Smooth muscle cell (in vitro differentiated cells): ENCODE results near the gene SLC25A4. TPM values are rescaled to one million over a fixed set of nuclear protein-coding genes. Genes with fewer than 3 reads are reported as not detected.

Experiments
- DNase-seq: peaks from one replicate; lab custom pipeline; 2025; ENCODE audit not compliant: unreplicated experiment; lab: John Stamatoyannopoulos, UW
- H2AFZ ChIP-seq: fragments of 200-600 bp; sonication (generic); 2 replicates; pipeline ENCODE4 v1.6.0; 2016; ENCODE audit warnings: antibody characterized with exemption, low read depth, mild to moderate bottlenecking
- H3F3A ChIP-seq: fragments of 200-600 bp; sonication (generic); 2 replicates; pipeline ENCODE4 v1.6.0; 2017; ENCODE audit warnings: antibody characterized with exemption, low read depth
- H3K27ac ChIP-seq: fragments of 200-600 bp; sonication (generic); 2 replicates; pipeline ENCODE4 v1.5.1; 2016; ENCODE audit warnings: low read depth, mild to moderate bottlenecking
- H3K27me3 ChIP-seq: fragments of 200-600 bp; sonication (generic); 2 replicates; pipeline ENCODE4 v1.6.1; 2016; ENCODE audit warnings: low read depth, mild to moderate bottlenecking
- H3K36me3 ChIP-seq: fragments of 200-600 bp; sonication (generic); 2 replicates; pipeline ENCODE4 v1.5.1; 2016; ENCODE audit warnings: low read depth
- H3K4me1 ChIP-seq: fragments of 200-600 bp; sonication (generic); 2 replicates; pipeline ENCODE4 v1.5.1; 2016; ENCODE audit warnings: low read depth
- H3K4me2 ChIP-seq: fragments of 200-600 bp; sonication (generic); 2 replicates; pipeline ENCODE4 v1.6.0; 2016; ENCODE audit warnings: mild to moderate bottlenecking
- H3K4me3 ChIP-seq: fragments of 200-600 bp; sonication (generic); 2 replicates; pipeline ENCODE4 v1.5.1; 2016; ENCODE audit warnings: mild to moderate bottlenecking
- H3K79me2 ChIP-seq: fragments of 200-600 bp; sonication (generic); 2 replicates; pipeline ENCODE4 v1.6.0; 2016; ENCODE audit warnings: low read depth, mild to moderate bottlenecking
- H3K9ac ChIP-seq: fragments of 200-600 bp; sonication (generic); 2 replicates; pipeline ENCODE4 v1.6.0; 2016; ENCODE audit warnings: low read depth
- H3K9me3 ChIP-seq: fragments of 200-600 bp; sonication (generic); replicated peaks from 2 replicates; pipeline ENCODE4 v1.5.1; 2016; ENCODE audit warnings: low read depth
- H4K20me1 ChIP-seq: fragments of 200-600 bp; sonication (generic); 2 replicates; pipeline ENCODE4 v1.6.0; 2016; ENCODE audit warnings: low read depth
- WGBS: methylation state at CpG from one replicate; pipeline ENCODE4 v1.1.7; 2016; ENCODE audit warnings: low lambda C conversion rate; 5-methylcytosine and 5-hydroxymethylcytosine counted together
- polyA plus RNA-seq: library from polyadenylated mRNA; unstranded; fragments of >200 nt; fragmentation: Nextera tagmentation; extraction: Ambion mirVana; gene quantifications from 2 replicates; pipeline ENCODE4 v1.2.1, GENCODE V29; 2016
- total RNA-seq: library from RNA; depleted of rRNA; stranded (reverse); fragments of >200 nt; gene quantifications from 2 replicates; pipeline ENCODE4 v1.2.3, GENCODE V29; 2014
- TF ChIP-seq, protein P1 (sequence below): fragments of 200-600 bp; sonication (generic); IDR thresholded peaks from 2 replicates; pipeline ENCODE4 v1.5.1; 2017; ENCODE audit warnings: borderline replicate concordance, mild to moderate bottlenecking, antibody characterized with exemption; ENCODE audit not compliant: insufficient read depth, poor library complexity, severe bottlenecking

The SLC25A4 gene
- total and polyA plus RNA-seq, 2 experiments from 2014 or later = 16.0 to 19.0 TPM

DNA sequence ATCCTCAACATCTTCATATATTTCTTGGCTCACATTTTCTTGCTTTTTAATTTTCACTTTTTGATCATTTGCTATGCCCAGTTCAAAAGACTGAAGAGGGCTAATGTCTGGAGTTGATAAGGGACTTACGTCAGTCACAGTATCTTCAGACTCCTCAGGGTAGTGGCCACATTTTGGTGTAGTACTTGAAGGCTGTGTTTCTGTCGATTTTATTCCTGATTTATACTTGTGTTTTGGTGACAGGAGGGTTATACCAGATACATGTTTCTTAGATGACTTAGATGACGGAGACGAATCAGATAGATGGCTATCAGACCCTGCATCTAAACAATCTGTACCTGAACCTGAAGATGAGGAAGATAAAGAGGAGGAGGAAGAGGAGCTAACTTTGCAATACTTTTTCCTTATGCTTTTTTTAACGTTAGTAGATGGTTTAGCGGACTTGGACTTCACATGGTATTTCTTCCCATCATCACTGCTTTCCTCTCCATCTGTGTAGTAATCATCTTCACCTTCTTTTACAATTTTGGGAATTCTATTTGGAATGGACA lies 47.3 kb downstream of the SLC25A4 start:
- Histone ChIP-seq H3K4me2 (no peak overlapping the region), H3K27ac (no peak overlapping the region)

DNA sequence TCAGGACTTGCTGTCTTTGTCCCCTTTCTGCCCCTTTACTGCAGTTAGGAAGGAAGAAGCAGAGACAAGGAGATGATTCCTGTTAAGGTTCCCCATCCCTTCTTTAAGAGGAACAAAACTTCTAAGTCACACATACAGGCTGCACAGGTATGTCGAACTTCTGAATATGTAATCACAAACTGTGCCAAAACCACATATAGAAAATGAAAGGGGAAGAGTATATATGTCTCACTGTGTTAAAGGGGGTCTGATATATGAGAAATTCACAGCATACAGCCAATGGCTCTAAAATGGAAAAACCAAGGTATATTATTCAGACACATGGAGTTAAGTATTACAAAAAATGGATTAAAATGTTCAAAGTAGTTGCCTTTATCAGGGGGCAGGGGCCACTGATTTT lies 49.0 kb downstream of the SLC25A4 start:
- H3K36me3 ChIP-seq = peaks cover 12% of the 10 kb centered on the region
- H3K79me2 ChIP-seq = peaks cover 20% of the 10 kb centered on the region
- H3F3A ChIP-seq = no peaks in the 10 kb centered on the region
- TF ChIP-seq, protein P1, sequence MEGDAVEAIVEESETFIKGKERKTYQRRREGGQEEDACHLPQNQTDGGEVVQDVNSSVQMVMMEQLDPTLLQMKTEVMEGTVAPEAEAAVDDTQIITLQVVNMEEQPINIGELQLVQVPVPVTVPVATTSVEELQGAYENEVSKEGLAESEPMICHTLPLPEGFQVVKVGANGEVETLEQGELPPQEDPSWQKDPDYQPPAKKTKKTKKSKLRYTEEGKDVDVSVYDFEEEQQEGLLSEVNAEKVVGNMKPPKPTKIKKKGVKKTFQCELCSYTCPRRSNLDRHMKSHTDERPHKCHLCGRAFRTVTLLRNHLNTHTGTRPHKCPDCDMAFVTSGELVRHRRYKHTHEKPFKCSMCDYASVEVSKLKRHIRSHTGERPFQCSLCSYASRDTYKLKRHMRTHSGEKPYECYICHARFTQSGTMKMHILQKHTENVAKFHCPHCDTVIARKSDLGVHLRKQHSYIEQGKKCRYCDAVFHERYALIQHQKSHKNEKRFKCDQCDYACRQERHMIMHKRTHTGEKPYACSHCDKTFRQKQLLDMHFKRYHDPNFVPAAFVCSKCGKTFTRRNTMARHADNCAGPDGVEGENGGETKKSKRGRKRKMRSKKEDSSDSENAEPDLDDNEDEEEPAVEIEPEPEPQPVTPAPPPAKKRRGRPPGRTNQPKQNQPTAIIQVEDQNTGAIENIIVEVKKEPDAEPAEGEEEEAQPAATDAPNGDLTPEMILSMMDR = no peak
- no peak overlapping the region for H2AFZ ChIP-seq
- H3K4me1 ChIP-seq = no peaks in the 10 kb centered on the region
- no peak overlapping the region for H3K4me2 ChIP-seq
- H3K9me3 ChIP-seq = no peaks in the 10 kb centered on the region
- 94% methylated on average over 1 of the region's 1 CpG for WGBS
- DNase-seq = no peak
- no peak overlapping the region for H3K9ac ChIP-seq
- H3K27me3 ChIP-seq = no peaks in the 10 kb centered on the region
- no peak overlapping the region for H3K27ac ChIP-seq
- H4K20me1 ChIP-seq = peaks cover 8% of the 10 kb centered on the region
- H3K4me3 ChIP-seq = no peak overlapping the region

More for the DNA sequence above, 47.3 kb downstream of the SLC25A4 start:
- Histone ChIP-seq H3K27me3 (no peaks in the 10 kb centered on the region), H3K36me3 (peaks cover 12% of the 10 kb centered on the region), H3K4me3 (no peak overlapping the region), H2AFZ (no peak overlapping the region), H3K9ac (no peak overlapping the region), H3K4me1 (no peaks in the 10 kb centered on the region), H3K9me3 (no peaks in the 10 kb centered on the region), H4K20me1 (peaks cover 19% of the 10 kb centered on the region), H3K79me2 (peaks cover 21% of the 10 kb centered on the region), H3F3A (no peaks in the 10 kb centered on the region)
- TF ChIP-seq, protein P1 = no peak
- WGBS = 90% methylated on average over 6 of the region's 6 CpGs
- no peak for DNase-seq

DNA sequence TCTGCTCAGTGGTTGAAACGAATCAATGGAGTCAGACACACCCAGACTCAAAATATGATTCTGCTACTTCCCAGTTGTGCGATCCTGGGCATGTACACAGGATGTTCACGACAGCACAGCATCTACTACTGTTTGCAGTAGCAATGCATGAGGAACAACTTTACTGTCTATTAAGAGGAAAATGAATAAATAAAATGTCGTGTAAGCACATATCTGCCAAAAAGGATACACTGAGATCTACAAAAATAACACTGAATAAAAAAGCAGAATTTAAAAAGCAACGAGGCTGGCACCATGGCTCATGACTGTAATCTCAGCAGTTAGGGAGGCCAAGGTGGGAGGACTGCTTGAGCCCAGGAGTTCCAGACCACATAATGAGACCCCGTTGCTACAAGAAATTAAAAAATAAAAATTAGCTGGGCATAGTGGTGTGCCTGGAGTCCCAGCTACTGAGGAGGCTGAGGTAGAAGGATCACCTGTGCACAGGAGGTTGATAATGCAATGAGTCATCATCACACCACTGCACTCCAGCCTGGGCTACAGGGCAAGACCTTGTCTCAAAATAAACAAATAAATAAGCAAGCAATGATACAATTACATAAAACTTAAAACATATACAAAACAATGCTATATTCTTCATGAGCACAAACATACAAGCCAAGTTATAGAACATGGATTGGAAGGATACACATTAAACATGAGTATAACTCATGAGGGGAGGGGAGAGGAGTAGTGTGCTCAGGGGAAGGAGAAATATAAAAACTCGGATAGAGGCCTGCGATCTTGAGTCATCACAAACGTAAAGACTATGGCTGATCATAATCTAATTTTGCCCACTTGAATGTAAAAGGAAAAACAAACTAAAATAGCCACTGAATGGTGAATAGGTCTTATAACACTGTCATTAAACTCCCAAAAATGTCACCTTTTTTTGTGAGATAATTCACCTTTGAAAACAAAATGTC lies 52.1 kb downstream of the SLC25A4 start:
- TF ChIP-seq, protein P1 = no peak
- H3K9ac ChIP-seq = no peak overlapping the region
- no peaks in the 10 kb centered on the region for H3K4me1 ChIP-seq
- H2AFZ ChIP-seq = no peak overlapping the region
- H3K27me3 ChIP-seq = no peaks in the 10 kb centered on the region
- WGBS = 92% methylated on average over 9 of the region's 9 CpGs
- no peak overlapping the region for H3K27ac ChIP-seq
- H3K4me3 ChIP-seq = no peak overlapping the region
- H3K9me3 ChIP-seq = no peaks in the 10 kb centered on the region
- no peak for DNase-seq
- H3K4me2 ChIP-seq = no peak overlapping the region
- H4K20me1 ChIP-seq = peaks cover 5% of the 10 kb centered on the region
- H3K79me2 ChIP-seq = peaks cover 19% of the 10 kb centered on the region
- peaks cover 5% of the 10 kb centered on the region for H3K36me3 ChIP-seq
- no peaks in the 10 kb centered on the region for H3F3A ChIP-seq
